Lung microvascular endothelial cell (primary cell): ENCODE measurements around the gene MAPK12. TPM values are rescaled to one million over a fixed set of nuclear protein-coding genes. Genes with fewer than 3 reads are reported as not detected.
"Not testable (repeated sequence)": the region's sequence is repeated elsewhere in the genome, so short reads cannot be mapped to it uniquely, and the experiment has no call there.

Experiments
- DNase-seq, 2 donors: peaks; one replicate each; pipeline versions ENCODE4 v3.0.0 to v3.0.0-alpha.2; 2010; ENCODE audit warnings: low read depth in 2 of 2
- total RNA-seq: library from RNA; depleted of rRNA; stranded (reverse); fragments of >200 nt; gene quantifications from 2 replicates; pipeline ENCODE4 v1.2.1, GENCODE V29; 2014

MAPK12 gene
- total RNA-seq, 1 donor from 2014 or later, result 53.6 TPM

GRCh38 chr22:50216684-50217520, 44.6 kb downstream of the MAPK12 start:
- DNase-seq, result no peak

- DNase-seq, result no peak
These were observed 45.3 kb downstream of the MAPK12 start for GRCh38 chr22:50216055-50216683.

- DNase-seq, result no peak
These were observed 46.0 kb downstream of the MAPK12 start for GRCh38 chr22:50215297-50216054.

- no peak for DNase-seq
These were observed 48.2 kb downstream of the MAPK12 start for GRCh38 chr22:50213263-50213662.

- no peak for DNase-seq
These were observed 50.3 kb downstream of the MAPK12 start for GRCh38 chr22:50211147-50211546.

- DNase-seq, result no peak
These were observed 50.9 kb downstream of the MAPK12 start for GRCh38 chr22:50210378-50211139.

GRCh38 chr22:50209893-50210292, 51.6 kb downstream of the MAPK12 start:
- DNase-seq, result peak; percentile 69 to 76

GRCh38 chr22:50208939-50209892, 52.3 kb downstream of the MAPK12 start:
- no peak for DNase-seq

GRCh38 chr22:50208430-50208938, 53.0 kb downstream of the MAPK12 start:
- DNase-seq, result no peak

GRCh38 chr22:50207383-50208140, 53.9 kb downstream of the MAPK12 start:
- peak; percentile 57 to 84 for DNase-seq

- peak; percentile 29 to 55 for DNase-seq
These were observed 54.9 kb downstream of the MAPK12 start for GRCh38 chr22:50206599-50206998.

GRCh38 chr22:50205781-50206569, 55.5 kb downstream of the MAPK12 start:
- no peak for DNase-seq

GRCh38 chr22:50204998-50205397, 56.5 kb downstream of the MAPK12 start:
- not testable (repeated sequence) for DNase-seq

GRCh38 chr22:50204571-50204970, 56.9 kb downstream of the MAPK12 start:
- DNase-seq, result no peak

- no peak for DNase-seq
These were observed 58.2 kb downstream of the MAPK12 start for GRCh38 chr22:50203288-50203687.
